Measurements from ENCODE around the gene ACER3.

The ACER3 gene

DNA sequence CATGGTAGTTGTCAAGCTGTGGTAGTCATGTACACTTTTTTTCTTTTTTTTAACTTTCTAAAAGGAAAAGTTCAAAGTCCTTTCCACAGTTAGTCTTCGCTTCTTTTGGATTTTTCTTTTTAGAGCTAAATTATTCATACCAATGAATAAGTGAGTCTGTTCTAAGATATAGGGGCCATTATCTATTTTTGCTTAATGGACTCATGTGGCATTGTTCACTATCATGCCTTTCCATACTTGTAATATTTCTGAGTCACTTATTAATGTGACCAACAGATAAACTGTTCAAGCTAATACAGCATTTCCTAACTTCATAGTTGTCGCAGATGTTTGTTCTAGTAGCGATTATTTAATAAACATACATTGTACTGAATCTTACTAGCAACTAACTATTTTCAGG is 165.5 kb downstream of the ACER3 start:
- TF ChIP-seq CTCF (IDR thresholded peaks at IDR 0.05; ENCODE audit: extremely low read depth, missing control alignments): no peak
- no peak for DNase-seq (ENCODE audit: low spot score)

DNA sequence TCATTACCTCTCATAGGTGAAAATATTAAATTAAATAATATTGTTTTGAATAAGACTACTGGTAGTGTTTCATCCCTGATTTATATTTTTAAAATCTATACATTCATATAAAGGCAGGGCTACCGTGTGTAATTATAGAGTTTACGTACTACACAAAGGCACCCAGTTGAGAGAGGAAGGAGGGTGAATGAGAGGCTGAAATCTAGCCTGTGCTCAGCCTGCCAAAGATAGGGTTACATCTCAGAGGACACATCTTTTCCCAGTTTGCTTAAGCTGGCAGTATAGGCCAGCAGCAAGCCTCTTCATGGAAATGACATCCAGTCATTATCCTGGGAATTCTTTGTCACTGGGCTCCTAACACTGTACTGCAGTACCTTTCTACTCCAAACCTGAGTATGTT is 166.0 kb downstream of the ACER3 start:
- TF ChIP-seq CTCF (IDR thresholded peaks at IDR 0.05; ENCODE audit: extremely low read depth, missing control alignments): no peak
- no peak for DNase-seq (ENCODE audit: low spot score)

DNA sequence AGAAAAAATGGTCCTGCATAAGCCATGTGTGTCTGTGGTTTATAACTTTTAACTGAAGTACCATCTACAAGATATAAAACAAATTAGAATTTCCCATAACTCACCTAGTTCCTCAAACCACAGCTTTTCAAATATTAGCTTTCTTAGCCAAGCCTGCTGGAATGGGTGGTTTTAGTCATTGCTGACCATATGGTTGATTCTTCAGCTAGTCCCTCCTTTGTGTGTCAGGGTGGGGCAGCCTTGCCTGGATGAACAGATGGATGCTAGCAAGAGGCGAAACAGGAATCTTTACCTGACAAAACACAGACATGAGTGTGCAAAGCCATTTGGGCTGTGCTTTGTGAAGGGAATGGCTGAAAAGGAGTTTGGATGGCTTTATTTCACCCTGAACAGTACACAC is 166.6 kb downstream of the ACER3 start:
- TF ChIP-seq CTCF (IDR thresholded peaks at IDR 0.05; ENCODE audit: extremely low read depth, missing control alignments): no peak
- DNase-seq (ENCODE audit: low spot score): no peak

GRCh38 chr11:77029829-77030228 is 169.1 kb downstream of the ACER3 start:
- DNase-seq (ENCODE audit: low spot score): no peak

GRCh38 chr11:77030834-77031414 is 170.2 kb downstream of the ACER3 start:
- DNase-seq (ENCODE audit: low spot score): no peak
- TF ChIP-seq CTCF (IDR thresholded peaks at IDR 0.05; ENCODE audit: extremely low read depth, missing control alignments): no peak

More at GRCh38 chr11:77029829-77030228, 169.1 kb downstream of the ACER3 start:
- no peak for TF ChIP-seq CTCF (IDR thresholded peaks at IDR 0.05; ENCODE audit: extremely low read depth, missing control alignments)

DNA sequence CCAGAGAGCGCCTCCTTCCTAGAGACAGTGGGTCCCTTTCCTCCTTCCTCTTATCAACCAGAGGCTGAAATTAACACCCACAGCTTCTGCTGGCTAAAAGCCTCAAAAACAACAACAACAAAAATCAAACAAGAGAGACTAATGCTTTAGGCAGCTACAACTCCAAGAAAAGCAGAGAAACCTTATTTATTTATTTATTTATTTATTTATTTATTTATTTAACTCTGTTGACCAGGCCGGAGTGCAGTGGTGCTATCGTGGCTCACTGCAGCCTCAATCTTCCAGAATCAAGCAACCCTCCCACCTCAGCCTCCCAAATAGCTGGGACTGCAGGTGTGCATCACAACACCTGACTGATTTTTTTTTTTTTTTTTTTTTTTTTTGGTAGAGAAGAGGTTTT is 170.9 kb downstream of the ACER3 start:
- TF ChIP-seq CTCF (IDR thresholded peaks at IDR 0.05; ENCODE audit: extremely low read depth, missing control alignments): no peak
- no peak for DNase-seq (ENCODE audit: low spot score)

GRCh38 chr11:77035039-77035438 is 174.3 kb downstream of the ACER3 start:
- DNase-seq (ENCODE audit: low spot score): no peak
- TF ChIP-seq CTCF (IDR thresholded peaks at IDR 0.05; ENCODE audit: extremely low read depth, missing control alignments): no peak

Measured in GM20000 (cell line).